C4-2B (cell line): ENCODE measurements around the gene UBN1.

Experiments
- CTCF ChIP-seq: fragments of 450-650 bp; conservative IDR thresholded peaks from 2 replicates; pipeline ENCODE4 v1.5.1; 2017; ENCODE audit warnings: mild to moderate bottlenecking
- ZFX ChIP-seq: fragments of 450-650 bp; IDR thresholded peaks from 2 replicates; pipeline ENCODE4 v1.6.1; 2017

DNA sequence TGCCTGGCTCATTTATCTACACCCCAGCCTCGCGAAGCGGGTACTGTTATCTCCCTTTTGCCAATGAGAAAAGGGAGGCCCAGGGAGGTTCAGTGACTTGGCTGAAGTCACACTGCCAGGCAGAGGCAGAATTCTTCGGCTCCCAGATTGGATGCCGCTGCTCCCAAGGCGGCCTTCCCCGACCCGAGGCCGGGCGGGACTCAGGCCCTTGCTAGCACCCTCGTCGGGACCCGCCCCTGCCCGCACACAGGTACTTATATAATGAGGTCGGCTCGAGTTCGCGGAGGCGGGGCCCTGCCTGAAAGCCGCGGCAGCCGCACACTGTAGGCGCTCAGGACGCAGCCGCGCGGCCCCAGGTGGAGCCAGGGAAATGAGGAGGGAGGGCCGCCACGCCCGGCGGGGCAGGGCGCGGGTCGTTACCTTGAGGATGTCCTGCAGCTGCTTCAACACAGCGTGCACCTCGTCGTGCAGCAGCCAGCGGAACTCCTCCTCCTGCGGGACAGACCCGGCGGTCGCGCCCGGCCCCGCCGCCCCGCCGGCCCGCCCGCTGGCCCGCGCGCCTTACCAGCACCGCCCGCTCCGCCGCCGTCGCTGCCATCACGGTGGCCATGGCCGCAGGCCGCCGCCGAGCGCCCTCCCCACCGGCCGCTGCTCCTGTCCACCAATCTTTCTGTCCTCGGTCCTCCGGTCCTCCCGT, 45.2 kb upstream of the UBN1 start, which contains the start of gene ROGDI:
- no peak for TF ChIP-seq CTCF
- TF ChIP-seq ZFX, result peak; percentile 23; the same call in 1 of the 2 replicates
